Measurements from ENCODE around the gene LRRN2. TPM values are rescaled to one million over a fixed set of nuclear protein-coding genes. Genes with fewer than 3 reads are reported as not detected.
"Not testable (repeated sequence)": the region's sequence is repeated elsewhere in the genome, so short reads cannot be mapped to it uniquely, and the experiment has no call there.

Gene LRRN2
- polyA plus RNA-seq, 1 donor from 2014 or later = 3.3 TPM

GRCh38 chr1:204633665-204634064 is 51.9 kb downstream of the LRRN2 start:
- Histone ChIP-seq H3K79me2 (replicated peaks; ENCODE audit: insufficient read depth, low read length) (no peaks in the 10 kb centered on the region), H3F3A (ENCODE audit: insufficient read depth, low read length, poor library complexity, severe bottlenecking) (no peaks in the 10 kb centered on the region), H3K27me3 (ENCODE audit: insufficient read depth, low read depth, low read length) (no peaks in the 10 kb centered on the region), H3K9me2 (ENCODE audit: insufficient read depth, low read length) (no peaks in the 10 kb centered on the region), H3K4me3 (ENCODE audit: low read length) (no peak overlapping the region), H4K20me1 (ENCODE audit: insufficient read depth) (no peaks in the 10 kb centered on the region), H3K36me3 (ENCODE audit: insufficient read depth, low read length) (no peaks in the 10 kb centered on the region), H3K4me2 (ENCODE audit: low read length) (no peak overlapping the region), H3K9me3 (ENCODE audit: low read length) (no peaks in the 10 kb centered on the region), H3K9ac (ENCODE audit: low read length) (no peak overlapping the region), H2AFZ (ENCODE audit: low read depth, low read length) (no peak overlapping the region), H3K27ac (ENCODE audit: low read length) (no peak overlapping the region)
- no peak for TF ChIP-seq REST (IDR thresholded peaks at IDR 0.05; ENCODE audit: borderline replicate concordance)
- TF ChIP-seq EP300 (conservative IDR thresholded peaks at IDR 0.05; ENCODE audit: poor library complexity, severe bottlenecking) = no peak
- no peak for TF ChIP-seq MXI1 (conservative IDR thresholded peaks at IDR 0.05; ENCODE audit: poor library complexity, severe bottlenecking)
- TF ChIP-seq CTCF (IDR thresholded peaks at IDR 0.05; ENCODE audit: poor library complexity, severe bottlenecking) = no peak
- no peak for TF ChIP-seq RAD21 (conservative IDR thresholded peaks at IDR 0.05)
- no peak for TF ChIP-seq POLR2AphosphoS5 (IDR thresholded peaks at IDR 0.05)
- no peak for TF ChIP-seq TAF1 (IDR thresholded peaks at IDR 0.05; ENCODE audit: low read depth)
- no peak for TF ChIP-seq SMC3 (conservative IDR thresholded peaks at IDR 0.05; ENCODE audit: poor library complexity)

GRCh38 chr1:204630132-204630905 is 55.2 kb downstream of the LRRN2 start:
- no peaks in the 10 kb centered on the region for H3K9me2 ChIP-seq (ENCODE audit: insufficient read depth, low read length)
- no peak for TF ChIP-seq CTCF (IDR thresholded peaks at IDR 0.05; ENCODE audit: poor library complexity, severe bottlenecking)
- no peak for TF ChIP-seq RAD21 (conservative IDR thresholded peaks at IDR 0.05)
- no peak for TF ChIP-seq MXI1 (conservative IDR thresholded peaks at IDR 0.05; ENCODE audit: poor library complexity, severe bottlenecking)
- no peak for TF ChIP-seq POLR2AphosphoS5 (IDR thresholded peaks at IDR 0.05)
- no peak for TF ChIP-seq TAF1 (IDR thresholded peaks at IDR 0.05; ENCODE audit: low read depth)
- TF ChIP-seq EP300 (conservative IDR thresholded peaks at IDR 0.05; ENCODE audit: poor library complexity, severe bottlenecking) = no peak
- TF ChIP-seq EZH2 (IDR thresholded peaks at IDR 0.05; ENCODE audit: borderline replicate concordance, insufficient read depth, low read length, poor library complexity, severe bottlenecking) = no peak
- TF ChIP-seq SMC3 (conservative IDR thresholded peaks at IDR 0.05; ENCODE audit: poor library complexity) = no peak
- no peaks in the 10 kb centered on the region for H3K27me3 ChIP-seq (ENCODE audit: insufficient read depth, low read depth, low read length)
- H2AFZ ChIP-seq (ENCODE audit: low read depth, low read length) = no peak overlapping the region
- H3K9ac ChIP-seq (ENCODE audit: low read length) = no peak overlapping the region
- H3F3A ChIP-seq (ENCODE audit: insufficient read depth, low read length, poor library complexity, severe bottlenecking) = no peaks in the 10 kb centered on the region
- H4K20me1 ChIP-seq (ENCODE audit: insufficient read depth) = no peaks in the 10 kb centered on the region
- H3K27ac ChIP-seq (ENCODE audit: low read length) = no peak overlapping the region
- H3K4me2 ChIP-seq (ENCODE audit: low read length) = no peak overlapping the region
- H3K4me3 ChIP-seq (ENCODE audit: low read length) = no peak overlapping the region
- no peaks in the 10 kb centered on the region for H3K36me3 ChIP-seq (ENCODE audit: insufficient read depth, low read length)
- H3K9me3 ChIP-seq (ENCODE audit: low read length) = no peaks in the 10 kb centered on the region
- no peaks in the 10 kb centered on the region for H3K79me2 ChIP-seq (replicated peaks; ENCODE audit: insufficient read depth, low read length)

- not testable (repeated sequence) for H3K4me3 ChIP-seq (ENCODE audit: low read length); H3K36me3 ChIP-seq (ENCODE audit: insufficient read depth, low read length); H2AFZ ChIP-seq (ENCODE audit: low read depth, low read length); H3K79me2 ChIP-seq (replicated peaks; ENCODE audit: insufficient read depth, low read length); H3K9me3 ChIP-seq (ENCODE audit: low read length); H3K4me2 ChIP-seq (ENCODE audit: low read length); H3F3A ChIP-seq (ENCODE audit: insufficient read depth, low read length, poor library complexity, severe bottlenecking); H3K9me2 ChIP-seq (ENCODE audit: insufficient read depth, low read length); H3K27ac ChIP-seq (ENCODE audit: low read length); H3K9ac ChIP-seq (ENCODE audit: low read length); H3K27me3 ChIP-seq (ENCODE audit: insufficient read depth, low read depth, low read length); H4K20me1 ChIP-seq (ENCODE audit: insufficient read depth)
Measured at GRCh38 chr1:204629459-204629858, 56.1 kb downstream of the LRRN2 start.
